ENCODE data around the gene APOL4.
"Not testable (repeated sequence)": the region's sequence is repeated elsewhere in the genome, so short reads cannot be mapped to it uniquely, and the experiment has no call there.

The APOL4 gene

DNA sequence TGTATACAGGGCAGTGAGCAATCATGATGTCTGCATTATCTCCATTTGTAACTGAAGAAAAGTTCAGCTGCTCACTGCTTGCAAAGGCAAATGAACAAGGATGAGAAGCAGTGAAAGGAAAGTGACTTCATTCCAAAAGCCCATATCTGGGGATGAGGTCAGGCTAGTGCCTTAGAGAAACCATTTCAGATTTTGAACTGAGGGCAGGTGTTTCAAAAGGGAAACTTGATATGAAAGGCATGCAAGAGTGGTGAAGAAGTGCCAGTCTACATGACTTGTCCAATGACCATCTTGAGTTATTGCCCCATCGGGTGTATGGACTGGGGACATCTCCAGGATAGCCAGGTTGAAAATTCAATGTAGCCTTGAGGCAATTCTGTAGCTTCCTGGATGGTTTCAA lies 7.3 kb upstream of the APOL4 start:
- Histone ChIP-seq H4K8ac (ENCODE audit: low read depth, low read length) (no peak overlapping the region), H3K27me3 (ENCODE audit: control insufficient read depth in 3 of 3, insufficient read depth in 3 of 3, low read depth in 1 of 3, low read length in 3 of 3) (no peaks in the 10 kb centered on the region), H2BK12ac (ENCODE audit: low read length) (no peak overlapping the region), H3K4me1 (ENCODE audit: control insufficient read depth in 2 of 2, insufficient read depth in 1 of 2, low read depth in 1 of 2, low read length in 2 of 2) (peaks cover 0 to 11% of the 10 kb centered on the region in 2 donors), H2BK120ac (ENCODE audit: low read depth, low read length) (no peak overlapping the region), H3K9me3 (replicated peaks in 1 of 2; ENCODE audit: control insufficient read depth in 2 of 2, insufficient read depth in 1 of 2, low read depth in 1 of 2, low read length in 2 of 2) (peaks cover 0 to 4% of the 10 kb centered on the region in 2 donors), H3K9ac (ENCODE audit: low read depth, low read length, poor library complexity) (no peak overlapping the region), H3K36me3 (replicated peaks in 1 of 2; ENCODE audit: control insufficient read depth in 2 of 2, insufficient read depth in 2 of 2, low read length in 2 of 2) (no peaks in the 10 kb centered on the region), H3K18ac (ENCODE audit: low read length) (no peak overlapping the region), H3K4me2 (ENCODE audit: insufficient read depth, low read length, poor library complexity, severe bottlenecking) (no peak overlapping the region), H2AFZ (ENCODE audit: low read length) (no peak overlapping the region), H3K79me1 (ENCODE audit: low read depth, low read length) (no peaks in the 10 kb centered on the region), H2BK5ac (ENCODE audit: low read length) (no peak overlapping the region), H3K27ac (replicated peaks; ENCODE audit: low read length) (no peak overlapping the region), H2BK15ac (ENCODE audit: low read length) (no peak overlapping the region), H3K4me3 (ENCODE audit: low read length in 2 of 2) (no peak overlapping the region), H3K23ac (ENCODE audit: low read depth, low read length, poor library complexity) (no peak overlapping the region), H2AK5ac (ENCODE audit: low read depth, low read length) (no peak overlapping the region), H3K14ac (ENCODE audit: low read length) (no peak overlapping the region), H3K4ac (ENCODE audit: low read length) (no peak overlapping the region), H4K91ac (ENCODE audit: low read depth, low read length, poor library complexity) (no peak overlapping the region)
- DNase-seq (ENCODE audit: low spot score) = no peak
- no CpG with 5 or more reads among the region's 1 CpG for WGBS, 2 donors (ENCODE audit: extremely low coverage in 2 of 2, insufficient read length in 2 of 2, insufficient replicate concordance in 1 of 2)

- WGBS, 2 donors (ENCODE audit: extremely low coverage in 2 of 2, insufficient read length in 2 of 2, insufficient replicate concordance in 1 of 2) = no CpG with 5 or more reads among the region's 1 CpG
- Histone ChIP-seq H3K18ac (ENCODE audit: low read length) (no peak overlapping the region), H2AFZ (ENCODE audit: low read length) (no peak overlapping the region), H4K91ac (ENCODE audit: low read depth, low read length, poor library complexity) (no peak overlapping the region), H2AK5ac (ENCODE audit: low read depth, low read length) (no peak overlapping the region), H2BK5ac (ENCODE audit: low read length) (no peak overlapping the region), H3K4me3 (ENCODE audit: low read length in 2 of 2) (no peak overlapping the region), H3K27me3 (ENCODE audit: control insufficient read depth in 3 of 3, insufficient read depth in 3 of 3, low read depth in 1 of 3, low read length in 3 of 3) (no peaks in the 10 kb centered on the region), H3K4ac (ENCODE audit: low read length) (no peak overlapping the region), H3K9ac (ENCODE audit: low read depth, low read length, poor library complexity) (no peak overlapping the region), H2BK12ac (ENCODE audit: low read length) (no peak overlapping the region), H3K4me2 (ENCODE audit: insufficient read depth, low read length, poor library complexity, severe bottlenecking) (no peak overlapping the region), H2BK120ac (ENCODE audit: low read depth, low read length) (no peak overlapping the region), H4K8ac (ENCODE audit: low read depth, low read length) (no peak overlapping the region), H3K36me3 (replicated peaks in 1 of 2; ENCODE audit: control insufficient read depth in 2 of 2, insufficient read depth in 2 of 2, low read length in 2 of 2) (no peaks in the 10 kb centered on the region), H3K14ac (ENCODE audit: low read length) (no peak overlapping the region), H3K4me1 (ENCODE audit: control insufficient read depth in 2 of 2, insufficient read depth in 1 of 2, low read depth in 1 of 2, low read length in 2 of 2) (peaks cover 0 to 4% of the 10 kb centered on the region in 2 donors), H3K79me1 (ENCODE audit: low read depth, low read length) (no peaks in the 10 kb centered on the region), H3K9me3 (replicated peaks in 1 of 2; ENCODE audit: control insufficient read depth in 2 of 2, insufficient read depth in 1 of 2, low read depth in 1 of 2, low read length in 2 of 2) (peaks cover 0 to 4% of the 10 kb centered on the region in 2 donors), H3K27ac (replicated peaks; ENCODE audit: low read length) (no peak overlapping the region), H2BK15ac (ENCODE audit: low read length) (no peak overlapping the region), H3K23ac (ENCODE audit: low read depth, low read length, poor library complexity) (no peak overlapping the region)
- no peak for DNase-seq (ENCODE audit: low spot score)
Observed at GRCh38 chr22:36208162-36208765, 6.7 kb upstream of the APOL4 start.

- H3K79me1 ChIP-seq (ENCODE audit: low read depth, low read length) = no peaks in the 10 kb centered on the region
- H4K91ac ChIP-seq (ENCODE audit: low read depth, low read length, poor library complexity) = no peak overlapping the region
- H2AFZ ChIP-seq (ENCODE audit: low read length) = peak overlapping the region; percentile 66
- H3K18ac ChIP-seq (ENCODE audit: low read length) = no peak overlapping the region
- DNase-seq (ENCODE audit: low spot score) = no peak
- H2BK120ac ChIP-seq (ENCODE audit: low read depth, low read length) = no peak overlapping the region
- H3K27me3 ChIP-seq (ENCODE audit: control insufficient read depth in 3 of 3, insufficient read depth in 3 of 3, low read depth in 1 of 3, low read length in 3 of 3) = no peaks in the 10 kb centered on the region
- H3K4me1 ChIP-seq (ENCODE audit: control insufficient read depth in 2 of 2, insufficient read depth in 1 of 2, low read depth in 1 of 2, low read length in 2 of 2) = peaks cover 5 to 6% of the 10 kb centered on the region in 2 donors
- H3K23ac ChIP-seq (ENCODE audit: low read depth, low read length, poor library complexity) = no peak overlapping the region
- no peak overlapping the region for H3K27ac ChIP-seq (replicated peaks; ENCODE audit: low read length)
- no peak overlapping the region for H4K8ac ChIP-seq (ENCODE audit: low read depth, low read length)
- no peak overlapping the region for H3K4me3 ChIP-seq (ENCODE audit: low read length in 2 of 2)
- no peak overlapping the region for H2BK5ac ChIP-seq (ENCODE audit: low read length)
- WGBS, 2 donors (ENCODE audit: extremely low coverage in 2 of 2, insufficient read length in 2 of 2, insufficient replicate concordance in 1 of 2) = no CpG with 5 or more reads among the region's 1 CpG
- no peak overlapping the region for H2BK15ac ChIP-seq (ENCODE audit: low read length)
- H3K9me3 ChIP-seq (replicated peaks in 1 of 2; ENCODE audit: control insufficient read depth in 2 of 2, insufficient read depth in 1 of 2, low read depth in 1 of 2, low read length in 2 of 2) = no peaks in the 10 kb centered on the region
- no peak overlapping the region for H2AK5ac ChIP-seq (ENCODE audit: low read depth, low read length)
- H3K4ac ChIP-seq (ENCODE audit: low read length) = no peak overlapping the region
- no peak overlapping the region for H3K14ac ChIP-seq (ENCODE audit: low read length)
- no peak overlapping the region for H3K4me2 ChIP-seq (ENCODE audit: insufficient read depth, low read length, poor library complexity, severe bottlenecking)
- no peak overlapping the region for H2BK12ac ChIP-seq (ENCODE audit: low read length)
- H3K36me3 ChIP-seq (replicated peaks in 1 of 2; ENCODE audit: control insufficient read depth in 2 of 2, insufficient read depth in 2 of 2, low read length in 2 of 2) = no peaks in the 10 kb centered on the region
- no peak overlapping the region for H3K9ac ChIP-seq (ENCODE audit: low read depth, low read length, poor library complexity)
Observed at GRCh38 chr22:36206255-36206654, 4.6 kb upstream of the APOL4 start.

- not testable (repeated sequence) for H4K8ac ChIP-seq (ENCODE audit: low read depth, low read length); H3K4me2 ChIP-seq (ENCODE audit: insufficient read depth, low read length, poor library complexity, severe bottlenecking); H2AK5ac ChIP-seq (ENCODE audit: low read depth, low read length); DNase-seq (ENCODE audit: low spot score); H3K36me3 ChIP-seq (replicated peaks in 1 of 2; ENCODE audit: control insufficient read depth in 2 of 2, insufficient read depth in 2 of 2, low read length in 2 of 2); H3K14ac ChIP-seq (ENCODE audit: low read length); H2BK5ac ChIP-seq (ENCODE audit: low read length); H3K18ac ChIP-seq (ENCODE audit: low read length); H2BK15ac ChIP-seq (ENCODE audit: low read length); H3K27me3 ChIP-seq (ENCODE audit: control insufficient read depth in 3 of 3, insufficient read depth in 3 of 3, low read depth in 1 of 3, low read length in 3 of 3); H3K9ac ChIP-seq (ENCODE audit: low read depth, low read length, poor library complexity); H3K23ac ChIP-seq (ENCODE audit: low read depth, low read length, poor library complexity); H2BK12ac ChIP-seq (ENCODE audit: low read length); H3K27ac ChIP-seq (replicated peaks; ENCODE audit: low read length); H3K79me1 ChIP-seq (ENCODE audit: low read depth, low read length); H3K4me1 ChIP-seq (ENCODE audit: control insufficient read depth in 2 of 2, insufficient read depth in 1 of 2, low read depth in 1 of 2, low read length in 2 of 2); H2BK120ac ChIP-seq (ENCODE audit: low read depth, low read length); H3K4ac ChIP-seq (ENCODE audit: low read length); H2AFZ ChIP-seq (ENCODE audit: low read length); H3K4me3 ChIP-seq (ENCODE audit: low read length in 2 of 2); H4K91ac ChIP-seq (ENCODE audit: low read depth, low read length, poor library complexity); H3K9me3 ChIP-seq (replicated peaks in 1 of 2; ENCODE audit: control insufficient read depth in 2 of 2, insufficient read depth in 1 of 2, low read depth in 1 of 2, low read length in 2 of 2)
- no CpG with 5 or more reads among the region's 5 CpGs for WGBS, 2 donors (ENCODE audit: extremely low coverage in 2 of 2, insufficient read length in 2 of 2, insufficient replicate concordance in 1 of 2)
Observed at GRCh38 chr22:36205573-36205972, 4.0 kb upstream of the APOL4 start.
